Omental fat pad (tissue), 4 donors: ENCODE results near the gene ING4. TPM values are rescaled to one million over a fixed set of nuclear protein-coding genes. Genes with fewer than 3 reads are reported as not detected.

Source experiments
- ATAC-seq: fragments of 150-250 bp; one replicate; pipeline ENCODE4 v1.9.1; 2016; ENCODE audit warnings: mild to moderate bottlenecking, moderate library complexity; ENCODE audit not compliant: low FRiP score
- DNase-seq: peaks from one replicate; pipeline ENCODE4 v3.0.0-alpha.2; 2019; ENCODE audit warnings: low spot score
- total RNA-seq, 4 donors: library from RNA; depleted of rRNA; stranded (reverse); fragments of >200 nt; gene quantifications; one replicate each; pipeline ENCODE4 v1.1.0, GENCODE V29; 2016
- TF ChIP-seq, protein P1 (sequence below), 3 donors: fragments of 450-650 bp; IDR thresholded peaks; one replicate each; pipeline ENCODE4 v1.5.1; 2016 to 2017; ENCODE audit warnings: antibody characterized with exemption in 3 of 3, mild to moderate bottlenecking in 3 of 3, moderate library complexity in 2 of 3

Gene ING4
- total RNA-seq, 4 donors from 2014 or later: 9.7 to 48.7 (median 24.8) TPM

DNA sequence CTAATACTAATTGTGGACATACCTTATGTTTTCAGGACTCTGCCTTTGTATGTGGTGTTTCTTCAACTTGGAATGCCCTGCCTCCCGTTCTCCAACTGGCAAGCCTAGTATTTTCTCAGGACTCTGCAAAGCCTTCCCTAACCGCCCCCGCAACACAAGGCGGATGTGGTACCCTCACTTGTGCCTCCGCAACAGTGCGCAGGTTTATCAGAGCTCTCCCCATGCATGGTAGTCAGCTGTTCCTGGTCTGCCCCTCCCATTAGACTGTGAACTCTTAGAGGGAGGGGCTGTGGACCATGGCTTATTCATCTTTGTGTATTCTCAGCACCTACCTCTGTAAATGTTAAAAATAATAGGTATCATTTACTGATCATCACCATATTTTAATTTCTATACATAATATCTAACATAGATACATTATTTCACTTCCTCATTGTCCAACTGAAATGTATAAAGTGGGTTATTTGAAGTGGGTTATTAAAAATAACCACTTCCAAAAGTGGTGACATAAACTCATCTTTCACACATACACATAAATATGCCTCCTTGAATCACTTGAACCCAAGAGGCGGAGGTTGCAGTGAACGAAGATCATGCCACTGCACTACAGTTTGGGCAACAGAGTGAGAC, 36.1 kb downstream of the ING4 start:
- TF ChIP-seq, protein P1, sequence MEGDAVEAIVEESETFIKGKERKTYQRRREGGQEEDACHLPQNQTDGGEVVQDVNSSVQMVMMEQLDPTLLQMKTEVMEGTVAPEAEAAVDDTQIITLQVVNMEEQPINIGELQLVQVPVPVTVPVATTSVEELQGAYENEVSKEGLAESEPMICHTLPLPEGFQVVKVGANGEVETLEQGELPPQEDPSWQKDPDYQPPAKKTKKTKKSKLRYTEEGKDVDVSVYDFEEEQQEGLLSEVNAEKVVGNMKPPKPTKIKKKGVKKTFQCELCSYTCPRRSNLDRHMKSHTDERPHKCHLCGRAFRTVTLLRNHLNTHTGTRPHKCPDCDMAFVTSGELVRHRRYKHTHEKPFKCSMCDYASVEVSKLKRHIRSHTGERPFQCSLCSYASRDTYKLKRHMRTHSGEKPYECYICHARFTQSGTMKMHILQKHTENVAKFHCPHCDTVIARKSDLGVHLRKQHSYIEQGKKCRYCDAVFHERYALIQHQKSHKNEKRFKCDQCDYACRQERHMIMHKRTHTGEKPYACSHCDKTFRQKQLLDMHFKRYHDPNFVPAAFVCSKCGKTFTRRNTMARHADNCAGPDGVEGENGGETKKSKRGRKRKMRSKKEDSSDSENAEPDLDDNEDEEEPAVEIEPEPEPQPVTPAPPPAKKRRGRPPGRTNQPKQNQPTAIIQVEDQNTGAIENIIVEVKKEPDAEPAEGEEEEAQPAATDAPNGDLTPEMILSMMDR (IDR thresholded peaks at IDR 0.05): no peak
- DNase-seq (no peak), ATAC-seq (peak; percentile 74)

DNA sequence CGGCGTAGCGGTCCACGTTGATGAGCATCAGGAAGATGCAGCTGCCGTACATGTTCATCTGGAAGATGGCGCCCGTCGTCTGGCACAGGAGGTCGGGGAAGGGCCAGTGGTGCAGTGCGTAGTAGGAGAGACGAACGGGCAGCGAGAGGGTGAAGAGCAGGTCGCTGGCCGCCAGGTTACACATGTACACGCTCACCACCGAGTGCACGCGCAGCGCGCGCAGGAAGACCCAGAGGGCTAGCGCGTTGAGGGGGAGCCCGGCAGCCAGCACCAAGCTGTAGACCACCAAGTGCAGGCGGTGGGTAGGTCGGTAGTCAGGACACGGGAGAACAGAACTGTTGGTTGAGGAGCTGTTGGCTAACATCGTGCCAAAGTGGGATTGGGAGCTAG, 42.0 kb downstream of the ING4 start:
- no peak for DNase-seq
- TF ChIP-seq, protein P1 (IDR thresholded peaks at IDR 0.05): no peak
- ATAC-seq: no peak

- TF ChIP-seq, protein P1 (IDR thresholded peaks at IDR 0.05): peak in 1 of 3 donors; percentile 32
- ATAC-seq (no peak), DNase-seq (no peak)
Measured at GRCh38 chr12:6620137-6620884, 42.6 kb downstream of the ING4 start.

GRCh38 chr12:6618483-6619225, 44.3 kb downstream of the ING4 start:
- TF ChIP-seq, protein P1 (IDR thresholded peaks at IDR 0.05): no peak
- no peak for DNase-seq
- ATAC-seq: no peak

- TF ChIP-seq, protein P1 (IDR thresholded peaks at IDR 0.05): no peak
- ATAC-seq (no peak), DNase-seq (no peak)
Measured at GRCh38 chr12:6615802-6616201, 47.1 kb downstream of the ING4 start.

- TF ChIP-seq, protein P1 (IDR thresholded peaks at IDR 0.05): no peak
- DNase-seq (no peak), ATAC-seq (no peak)
Measured at GRCh38 chr12:6614513-6615172, 48.3 kb downstream of the ING4 start.
